Astrocyte of the cerebellum (primary cell): ENCODE measurements around the gene DIABLO.
"Not testable (repeated sequence)": the region's sequence is repeated elsewhere in the genome, so short reads cannot be mapped to it uniquely, and the experiment has no call there.

Experiments
- DNase-seq: peaks from one replicate; pipeline ENCODE4 v3.0.0-alpha.2; 2011; ENCODE audit warnings: low read depth
- H3K4me3 ChIP-seq: 2 replicates; pipeline ENCODE4 v1.5.1; 2011; ENCODE audit warnings: mild to moderate bottlenecking, low read depth, low read length, moderate library complexity
- CTCF ChIP-seq: IDR thresholded peaks from 2 replicates; pipeline ENCODE4 v1.5.1; 2012; ENCODE audit warnings: low read length, low read depth, moderate library complexity, mild to moderate bottlenecking; ENCODE audit errors: missing control alignments
- in situ Hi-C: cut with HindIII; loops from 2 replicates; pipeline ENCODE4 v1.10.0; 2017; ENCODE audit warnings: low sequenced_read_pairs

DIABLO gene

GRCh38 chr12:122204167-122205052, 21.4 kb downstream of the DIABLO start:
- H3K4me3 ChIP-seq = peak overlapping the region; percentile 45
- DNase-seq = no peak
- TF ChIP-seq CTCF = no peak
- in situ Hi-C loops = no loop called here

- in situ Hi-C loops = no loop called here
- no peak for TF ChIP-seq CTCF
- peak within 1 kb of the TSS; percentile 45 for H3K4me3 ChIP-seq
- DNase-seq = no peak
Observed at GRCh38 chr12:122203301-122204166, 22.3 kb downstream of the DIABLO start, which contains the start of gene B3GNT4. TSS of gene B3GNT4 (plus strand) at chr12:122203709. CDS start at chr12:122204619, 910 bp downstream.

GRCh38 chr12:122202811-122203210, 23.0 kb downstream of the DIABLO start:
- H3K4me3 ChIP-seq = peak overlapping the region; percentile 45
- DNase-seq, in situ Hi-C loops: not testable (repeated sequence)

- in situ Hi-C loops = no loop called here
- no peak for TF ChIP-seq CTCF
- H3K4me3 ChIP-seq = no peak overlapping the region
- DNase-seq = no peak
Observed at GRCh38 chr12:122202017-122202416, 23.8 kb downstream of the DIABLO start.

- no peak for DNase-seq
- no peak for TF ChIP-seq CTCF
- no peak overlapping the region for H3K4me3 ChIP-seq
- in situ Hi-C loops = no loop called here
Observed at GRCh38 chr12:122201381-122201780, 24.5 kb downstream of the DIABLO start.

- in situ Hi-C loops = no loop called here
- H3K4me3 ChIP-seq = no peak overlapping the region
- DNase-seq = no peak
- peak; percentile 9 for TF ChIP-seq CTCF
Observed at GRCh38 chr12:122200541-122201175, 25.2 kb downstream of the DIABLO start.
